ENCODE measurements around the gene ANKRD11. TPM values are rescaled to one million over a fixed set of nuclear protein-coding genes. Genes with fewer than 3 reads are reported as not detected.
"Not testable (repeated sequence)": the region's sequence is repeated elsewhere in the genome, so short reads cannot be mapped to it uniquely, and the experiment has no call there.

Gene ANKRD11
- total RNA-seq, 1 donor from 2014 or later: 37.1 TPM

- no peak for DNase-seq (ENCODE audit: low read depth)
Measured at GRCh38 chr16:89304941-89305705, 185.2 kb downstream of the ANKRD11 start.

- no peak for DNase-seq (ENCODE audit: low read depth)
Measured at GRCh38 chr16:89304181-89304851, 186.0 kb downstream of the ANKRD11 start.

DNA sequence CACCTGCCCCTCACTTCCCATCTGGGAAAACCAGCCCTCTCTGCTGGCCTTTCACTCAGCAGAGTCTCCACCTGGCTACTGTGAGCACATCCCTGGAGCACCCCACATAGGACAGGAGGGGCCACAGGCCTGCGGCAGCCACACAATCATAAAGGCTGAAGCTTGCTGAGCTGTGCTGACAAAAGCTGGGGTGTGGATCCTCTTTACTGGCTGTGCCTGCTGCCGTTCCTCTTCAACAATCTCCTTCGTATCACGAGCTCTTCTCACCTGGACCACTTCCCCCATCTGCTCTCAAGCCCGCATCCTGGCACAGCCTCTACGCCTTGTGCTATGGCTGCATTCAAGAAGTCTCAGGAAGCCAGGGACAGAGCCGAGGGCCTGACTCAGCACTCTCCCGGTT, 186.7 kb downstream of the ANKRD11 start:
- no peak for DNase-seq (ENCODE audit: low read depth)

DNA sequence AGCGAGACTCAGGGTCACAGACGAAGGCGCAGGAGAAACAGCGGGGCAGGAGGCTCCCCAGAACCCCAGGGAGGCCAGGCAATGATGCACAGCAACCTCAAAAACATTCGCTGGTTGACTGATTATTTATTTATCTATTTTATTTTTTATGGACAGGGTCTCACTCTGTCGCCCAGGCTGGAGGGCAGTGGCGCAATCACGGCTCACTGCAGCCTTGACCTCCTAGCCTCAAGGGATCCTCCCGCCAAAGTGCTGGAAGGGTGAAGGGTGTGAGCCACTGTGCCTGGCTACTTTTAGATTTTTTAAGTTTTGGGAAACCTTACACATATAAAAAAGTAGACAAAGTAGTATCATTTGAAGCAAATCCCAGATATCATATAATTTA, 189.4 kb downstream of the ANKRD11 start:
- DNase-seq (ENCODE audit: low read depth): no peak

DNA sequence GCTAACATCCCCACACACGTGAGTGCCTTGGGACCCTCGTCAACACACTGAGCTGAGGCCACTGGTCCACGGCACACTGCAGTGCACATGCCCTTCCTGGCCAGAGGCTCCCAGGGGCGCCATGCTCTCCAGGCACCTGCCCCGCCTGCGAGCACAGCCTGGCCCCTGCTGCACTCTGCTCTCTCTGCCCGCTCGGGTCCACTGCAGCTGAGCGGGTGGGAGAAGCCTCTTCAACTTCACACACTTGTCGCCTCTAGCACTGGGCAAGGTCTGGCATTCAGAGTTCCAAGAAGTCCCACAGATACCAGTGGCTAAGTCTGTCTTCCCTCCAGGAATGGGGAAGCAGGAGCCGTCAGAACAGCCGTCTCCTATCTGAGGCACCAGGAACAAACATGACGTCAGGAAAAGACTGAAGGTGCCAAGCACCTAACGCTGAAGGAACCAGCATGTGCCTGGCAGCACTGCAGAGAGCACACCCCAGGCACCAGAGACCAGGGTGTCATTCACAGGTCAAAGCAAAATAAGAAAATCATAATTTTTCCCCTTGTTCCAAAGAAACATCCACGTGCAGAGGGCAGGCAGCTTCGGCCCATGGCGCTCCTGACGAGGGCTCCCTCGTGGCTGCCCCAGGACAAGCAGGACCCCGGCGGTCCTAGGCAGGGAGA, 189.9 kb downstream of the ANKRD11 start:
- DNase-seq (ENCODE audit: low read depth): peak; percentile 55

GRCh38 chr16:89299357-89300111, 190.8 kb downstream of the ANKRD11 start:
- not testable (repeated sequence) for DNase-seq (ENCODE audit: low read depth)

GRCh38 chr16:89298623-89299225, 191.6 kb downstream of the ANKRD11 start:
- DNase-seq (ENCODE audit: low read depth): no peak

DNA sequence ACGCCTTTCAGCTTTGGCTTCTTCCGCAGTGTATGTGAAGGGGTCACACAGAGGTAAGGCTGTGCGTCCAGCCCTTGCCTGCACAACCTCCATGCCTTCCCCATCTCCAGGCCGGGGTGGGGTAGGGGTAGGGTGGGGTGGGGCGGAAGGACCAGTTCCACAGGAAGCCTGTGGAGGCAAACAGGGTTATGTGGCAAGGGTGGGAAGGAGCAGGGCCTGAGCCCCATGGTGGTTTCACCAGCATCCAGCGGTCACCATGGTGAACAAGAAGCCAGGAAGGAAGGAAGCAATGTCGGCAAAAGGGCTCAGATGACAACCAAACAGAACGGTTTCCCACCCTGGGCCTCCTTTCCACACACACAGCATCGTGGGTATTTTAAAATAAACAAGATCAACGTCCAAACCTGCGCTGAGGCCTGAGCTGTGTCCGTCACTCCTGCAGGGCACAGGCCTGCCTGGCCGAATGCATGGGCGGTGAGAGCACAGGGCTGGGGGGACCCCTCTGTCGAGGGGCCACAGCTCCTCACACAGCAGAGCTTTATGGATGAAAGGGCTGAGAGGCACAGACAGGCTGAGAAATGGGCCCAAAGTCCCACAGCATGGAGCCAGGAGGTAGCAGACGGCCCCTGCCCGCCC, 192.3 kb downstream of the ANKRD11 start:
- no peak for DNase-seq (ENCODE audit: low read depth)

DNA sequence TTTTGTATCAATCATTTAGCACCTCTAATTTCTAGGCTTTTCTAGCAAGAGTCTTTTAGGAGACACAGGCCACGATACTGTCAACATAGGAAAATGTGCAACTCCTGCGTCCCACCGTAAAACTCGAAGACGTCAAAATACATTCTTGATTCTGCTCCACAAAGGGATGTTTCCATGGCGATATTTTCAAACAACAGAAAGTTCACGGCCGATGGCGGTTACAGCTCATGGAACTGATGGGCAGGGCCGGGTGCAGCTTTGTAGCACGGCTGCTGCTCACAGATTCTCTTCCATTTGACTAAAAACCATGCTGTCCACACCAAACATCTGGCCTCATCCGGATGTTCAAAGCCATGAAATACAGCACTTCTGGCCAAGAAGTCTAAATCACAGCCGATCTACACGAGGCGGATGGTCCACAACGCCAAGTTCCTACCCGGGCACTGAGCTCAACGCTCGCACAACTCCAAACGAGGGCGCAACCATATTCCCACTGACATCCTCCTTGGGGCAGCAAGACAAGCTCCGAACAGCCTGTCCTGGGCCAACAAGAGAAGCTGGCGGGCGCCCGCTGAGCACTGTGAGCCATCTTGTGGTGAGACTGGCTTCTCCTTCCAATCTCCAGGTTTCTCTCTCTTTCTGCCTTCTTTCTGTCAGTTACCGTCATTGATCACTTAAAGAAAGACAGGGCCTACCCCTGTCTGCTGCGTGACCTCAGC, 193.0 kb downstream of the ANKRD11 start:
- DNase-seq (ENCODE audit: low read depth): no peak

GRCh38 chr16:89295915-89296314, 194.4 kb downstream of the ANKRD11 start:
- DNase-seq (ENCODE audit: low read depth): no peak

DNA sequence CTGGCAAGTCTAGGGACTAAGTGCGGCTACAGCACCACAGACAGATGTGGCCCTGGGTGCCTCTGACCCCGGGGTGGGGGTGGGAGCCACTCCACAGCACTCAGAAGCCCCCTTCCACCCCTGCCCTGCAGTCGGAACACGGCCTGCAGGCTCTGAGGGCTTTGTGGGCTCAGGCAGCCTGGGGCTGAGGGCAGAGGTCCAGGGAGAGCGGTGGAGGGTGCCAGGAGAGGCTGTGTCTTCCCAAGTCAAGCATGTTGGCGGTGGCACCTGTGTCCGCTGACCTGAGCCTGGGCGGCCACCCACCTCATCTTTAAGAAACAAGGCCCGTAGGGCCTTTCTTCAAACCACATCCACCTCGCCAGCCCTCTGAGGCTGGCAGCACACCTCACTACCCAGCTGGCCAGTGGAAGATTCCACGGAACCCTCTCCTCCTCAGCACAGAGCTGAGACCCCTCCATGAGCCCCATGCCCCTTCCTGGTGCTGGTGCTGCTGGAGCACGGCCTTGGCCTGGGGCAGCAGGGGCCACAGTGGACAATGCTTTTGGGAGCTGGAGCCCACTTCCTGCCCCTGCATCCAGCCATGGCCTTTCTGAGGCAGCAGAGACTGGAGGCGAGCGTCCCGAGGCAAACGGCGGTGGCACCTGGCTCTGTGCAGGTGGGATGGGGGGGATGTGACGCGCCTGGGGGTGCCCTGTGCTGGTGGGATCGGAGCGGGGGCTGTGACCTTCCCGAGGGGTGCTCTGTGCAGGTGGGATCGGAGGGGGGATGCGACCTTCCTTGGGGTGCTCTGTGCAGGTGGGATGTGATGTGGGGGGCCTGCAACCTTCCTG, 195.1 kb downstream of the ANKRD11 start:
- DNase-seq (ENCODE audit: low read depth): no peak

DNA sequence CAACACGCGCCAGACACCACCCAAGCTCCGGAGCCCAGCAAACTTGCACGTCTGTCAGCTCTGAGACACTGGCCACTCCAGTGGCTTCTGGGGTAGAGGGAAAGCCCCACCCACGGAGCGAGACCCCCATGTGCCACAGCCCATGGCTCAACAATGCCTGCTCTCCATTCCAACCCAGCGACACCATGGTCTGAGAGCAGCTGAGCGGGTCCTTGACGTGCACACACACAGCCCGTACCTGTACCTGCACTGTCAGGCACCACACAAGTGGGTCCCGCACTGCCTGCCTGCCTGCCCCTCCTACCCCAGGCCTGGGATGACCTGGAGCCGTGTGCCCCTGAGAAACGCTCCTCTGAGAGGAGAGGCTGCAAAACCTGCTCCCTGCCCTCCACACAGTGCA, 195.9 kb downstream of the ANKRD11 start:
- DNase-seq (ENCODE audit: low read depth): no peak

DNA sequence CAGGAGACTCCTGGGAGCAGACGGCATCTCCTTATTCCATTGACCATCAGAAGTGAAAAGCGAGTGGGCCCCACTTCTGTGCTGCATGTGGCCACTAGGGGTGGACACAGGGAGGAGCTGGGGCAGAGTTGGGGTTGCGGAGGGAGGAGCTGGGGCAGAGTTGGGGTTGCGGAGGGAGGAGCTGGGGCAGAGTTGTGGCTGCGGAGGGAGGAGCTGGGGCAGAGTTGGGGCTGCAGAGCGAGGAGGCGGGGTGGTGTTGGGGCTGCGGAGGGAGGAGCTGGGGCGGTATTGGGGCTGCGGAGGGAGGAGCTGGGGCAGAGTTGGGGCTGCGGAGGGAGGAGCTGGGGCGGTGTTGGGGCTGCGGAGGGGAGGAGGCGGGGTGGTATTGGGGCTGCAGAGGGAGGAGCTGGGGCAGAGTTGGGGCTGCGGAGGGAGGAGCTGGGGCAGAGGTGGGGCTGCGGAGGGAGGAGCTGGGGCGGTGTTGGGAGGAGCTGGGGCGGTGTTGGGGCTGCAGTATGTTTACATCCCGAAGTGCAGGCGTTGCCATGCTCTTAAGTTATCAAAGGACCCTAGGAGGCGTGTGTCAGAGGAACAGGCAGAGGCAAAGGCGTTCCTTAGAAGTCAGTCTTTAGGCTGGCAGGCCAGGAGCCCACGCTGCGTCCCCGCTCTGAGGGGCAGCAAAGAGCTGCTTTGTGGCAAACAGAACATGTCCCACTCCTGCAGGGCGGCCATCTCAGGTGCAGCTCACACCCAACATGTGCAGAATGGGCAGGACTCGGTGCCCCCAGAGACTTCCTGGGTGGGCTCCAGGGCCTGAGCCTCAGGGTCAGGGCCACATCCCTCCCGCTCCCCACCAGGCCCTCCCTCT, 196.9 kb downstream of the ANKRD11 start:
- DNase-seq (ENCODE audit: low read depth): no peak

GRCh38 chr16:89292443-89293078, 197.8 kb downstream of the ANKRD11 start:
- DNase-seq (ENCODE audit: low read depth): peak; percentile 47

DNA sequence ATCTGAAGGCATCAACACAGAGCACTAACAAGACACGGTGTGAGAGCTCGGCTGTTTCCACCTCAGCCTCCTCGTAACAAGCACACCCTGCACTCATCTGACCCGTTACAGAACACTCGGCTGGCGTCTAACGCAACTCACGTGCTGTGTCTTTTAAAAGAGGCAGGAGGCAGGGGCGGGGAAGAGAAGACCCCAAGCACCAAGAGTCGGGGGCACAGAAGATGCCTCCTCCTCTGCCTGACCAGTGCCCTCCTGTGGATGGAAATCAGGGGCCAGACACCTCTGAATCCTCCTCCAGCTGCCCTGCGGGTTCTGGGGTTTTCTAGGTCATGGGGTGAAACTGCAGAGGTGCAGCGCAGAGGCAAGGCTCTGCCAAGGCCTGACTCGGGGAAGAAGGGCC, 198.6 kb downstream of the ANKRD11 start:
- DNase-seq (ENCODE audit: low read depth): no peak

- DNase-seq (ENCODE audit: low read depth): no peak
Measured at GRCh38 chr16:89291363-89291762, 199.0 kb downstream of the ANKRD11 start.

GRCh38 chr16:89290887-89291286, 199.5 kb downstream of the ANKRD11 start:
- no peak for DNase-seq (ENCODE audit: low read depth)

- no peak for DNase-seq (ENCODE audit: low read depth)
Measured at GRCh38 chr16:89290472-89290871, 199.9 kb downstream of the ANKRD11 start.
